GM23338 (cell line): ENCODE data around the gene RAB21. TPM values are rescaled to one million over a fixed set of nuclear protein-coding genes. Genes with fewer than 3 reads are reported as not detected.

Experiments used
- ATAC-seq: fragments of 200-7000 bp; cut with Tn5 transposase; 3 replicates; pipeline ENCODE4 v1.9.1; 2020
- DNase-seq: peaks from one replicate; pipeline ENCODE4 v3.0.0-alpha.2; 2015; ENCODE audit warnings: low spot score
- H2AFZ ChIP-seq: fragments of 200-600 bp; sonication (generic); 2 replicates; pipeline ENCODE4 v1.8.0; 2016; ENCODE audit warnings: antibody characterized with exemption, mild to moderate bottlenecking, moderate library complexity
- H3F3A ChIP-seq: fragments of 200-600 bp; sonication (generic); replicated peaks from 2 replicates; pipeline ENCODE4 v1.8.0; 2017; ENCODE audit warnings: antibody characterized with exemption, mixed run types, low read depth
- H3K27ac ChIP-seq: fragments of 200-600 bp; sonication (generic); 2 replicates; pipeline ENCODE4 v1.6.1; 2016; ENCODE audit warnings: low read depth
- H3K27me3 ChIP-seq: fragments of 200-600 bp; sonication (generic); 2 replicates; pipeline ENCODE4 v1.8.0; 2016; ENCODE audit warnings: mild to moderate bottlenecking, mixed run types, moderate library complexity; ENCODE audit not compliant: insufficient read depth
- H3K36me3 ChIP-seq: fragments of 200-600 bp; sonication (generic); 2 replicates; pipeline ENCODE4 v1.8.0; 2016; ENCODE audit warnings: mild to moderate bottlenecking; ENCODE audit not compliant: insufficient read depth
- H3K4me1 ChIP-seq: fragments of 200-600 bp; sonication (generic); 2 replicates; pipeline ENCODE4 v1.8.0; 2016; ENCODE audit warnings: mild to moderate bottlenecking, moderate library complexity; ENCODE audit not compliant: insufficient read depth
- H3K4me2 ChIP-seq: fragments of 200-600 bp; sonication (generic); 2 replicates; pipeline ENCODE4 v1.7.1; 2017; ENCODE audit warnings: mixed run types
- H3K4me3 ChIP-seq: fragments of 200-600 bp; sonication (generic); 2 replicates; pipeline ENCODE4 v1.6.1; 2016; ENCODE audit warnings: mixed run types
- H3K79me2 ChIP-seq: fragments of 200-600 bp; sonication (generic); replicated peaks from 2 replicates; pipeline ENCODE4 v1.8.0; 2017; ENCODE audit warnings: mild to moderate bottlenecking; ENCODE audit not compliant: insufficient read depth
- H3K9me2 ChIP-seq: fragments of 200-600 bp; sonication (generic); 2 replicates; pipeline ENCODE4 v1.8.0; 2017; ENCODE audit not compliant: insufficient read depth
- H4K20me1 ChIP-seq: fragments of 200-600 bp; sonication (generic); replicated peaks from 2 replicates; pipeline ENCODE4 v1.8.0; 2017; ENCODE audit warnings: mild to moderate bottlenecking; ENCODE audit not compliant: insufficient read depth
- H3K27ac Mint-ChIP-seq: 2 replicates; pipeline ENCODE4 v1.8.0; 2020; ENCODE audit warnings: inconsistent platforms, mild to moderate bottlenecking, moderate library complexity, mixed read lengths
- H3K27me3 Mint-ChIP-seq: 3 replicates; pipeline ENCODE4 v1.8.0; 2022; ENCODE audit warnings: low read depth, mild to moderate bottlenecking, moderate library complexity, mixed read lengths, inconsistent platforms; ENCODE audit not compliant: insufficient read depth, poor library complexity
- H3K36me3 Mint-ChIP-seq: 3 replicates; pipeline ENCODE4 v1.8.0; 2021; ENCODE audit warnings: low read depth, mild to moderate bottlenecking, inconsistent platforms, moderate library complexity, mixed read lengths
- H3K4me1 Mint-ChIP-seq: 3 replicates; pipeline ENCODE4 v1.8.0; 2020; ENCODE audit warnings: mild to moderate bottlenecking, inconsistent platforms, mixed read lengths
- H3K4me3 Mint-ChIP-seq: 3 replicates; pipeline ENCODE4 v1.8.0; 2021; ENCODE audit warnings: moderate library complexity, mild to moderate bottlenecking, inconsistent platforms, mixed read lengths
- H3K9me3 Mint-ChIP-seq: 3 replicates; pipeline ENCODE4 v1.8.0; 2020; ENCODE audit warnings: moderate library complexity, mild to moderate bottlenecking, inconsistent platforms, mixed read lengths
- CREB1 ChIP-seq: fragments of 250-450 bp; sonication (Bioruptor Pico); IDR thresholded peaks from 2 replicates; pipeline ENCODE4 v1.5.0; 2020; ENCODE audit warnings: low read depth, mild to moderate bottlenecking, moderate library complexity
- CTCF ChIP-seq, 2 experiments: fragments of 200-600 bp in 1 of 2; sonication (generic) in 1 of 2; conservative IDR thresholded peaks; 2 replicates each; pipeline versions ENCODE4 v1.5.1 to v1.6.1; 2016 to 2017; ENCODE audit warnings: antibody characterized with exemption in 2 of 2, low read depth in 2 of 2, mild to moderate bottlenecking in 2 of 2, moderate library complexity in 1 of 2
- EZH2 ChIP-seq: fragments of 200-600 bp; sonication (generic); IDR thresholded peaks from one replicate; pipeline ENCODE4 v1.8.0; 2017; ENCODE audit warnings: antibody characterized with exemption, mild to moderate bottlenecking, low read depth; ENCODE audit not compliant: unreplicated experiment
- EZH2phosphoT487 ChIP-seq: fragments of 200-600 bp; sonication (generic); IDR thresholded peaks from one replicate; pipeline ENCODE4 v1.8.1; 2018; ENCODE audit warnings: antibody characterized with exemption; ENCODE audit not compliant: unreplicated experiment
- NANOG ChIP-seq: IDR thresholded peaks from 2 replicates; pipeline ENCODE4 v1.6.1; 2016; ENCODE audit warnings: antibody characterized with exemption, borderline replicate concordance
- POLR2AphosphoS5 ChIP-seq: IDR thresholded peaks from 2 replicates; pipeline ENCODE4 v1.6.1; 2016; ENCODE audit warnings: antibody characterized with exemption, low read depth
- STAT1 ChIP-seq: IDR thresholded peaks from one replicate; pipeline ENCODE4 v1.6.1; 2016; ENCODE audit warnings: antibody characterized with exemption; ENCODE audit not compliant: unreplicated experiment
- ZNF114 ChIP-seq: fragments of 250-450 bp; sonication (Bioruptor Pico); IDR thresholded peaks from 2 replicates; pipeline ENCODE4 v1.5.0; 2020; ENCODE audit warnings: mild to moderate bottlenecking, moderate library complexity
- ZNF331 ChIP-seq: fragments of 250-450 bp; sonication (Bioruptor Pico); IDR thresholded peaks from 2 replicates; pipeline ENCODE4 v1.5.0; 2020; ENCODE audit warnings: low read depth, mild to moderate bottlenecking, moderate library complexity
- polyA plus RNA-seq: library from polyadenylated mRNA; unstranded; fragments of >200 nt; fragmentation: Nextera tagmentation; extraction: Ambion mirVana; gene quantifications from 2 replicates; pipeline ENCODE4 v1.2.1, GENCODE V29; 2016
- total RNA-seq: library from RNA; depleted of rRNA; stranded (reverse); fragments of >200 nt; shearing (Covaris generic); gene quantifications from 2 replicates; pipeline ENCODE4 v1.2.3, GENCODE V29; 2014
- TF ChIP-seq, protein P1 (sequence below): IDR thresholded peaks from one replicate; pipeline ENCODE4 v1.6.1; 2018; ENCODE audit warnings: antibody characterized with exemption; ENCODE audit not compliant: unreplicated experiment
- TF ChIP-seq, protein P2 (sequence below): IDR thresholded peaks from 2 replicates; pipeline ENCODE4 v1.6.1; 2016; ENCODE audit warnings: antibody characterized with exemption

RAB21 gene
- total and polyA plus RNA-seq, 2 experiments from 2014 or later: 9.8 to 27.2 TPM

- Mint-ChIP-seq H3K27me3 (peaks cover 9% of the 10 kb centered on the region), H3K27ac (0 out of 2 replicates have a peak overlapping the region, but pooled peaks have one; percentile 15)
Observed at GRCh38 chr12:71749666-71750065, 5.0 kb upstream of the RAB21 start.

GRCh38 chr12:71752891-71753290 lies 1.8 kb upstream of the RAB21 start:
- Histone ChIP-seq H3K36me3 (no peaks in the 10 kb centered on the region; the same call in 1 of the 2 replicates), H3F3A (no peaks in the 10 kb centered on the region), H4K20me1 (peaks cover 16% of the 10 kb centered on the region), H3K79me2 (peaks cover 28% of the 10 kb centered on the region), H3K9me2 (no peaks in the 10 kb centered on the region), H3K27me3 (no peaks in the 10 kb centered on the region), H3K27ac (no peak overlapping the region), H2AFZ (peak overlapping the region; percentile 43; the same call in 1 of the 2 replicates), H3K4me2 (no peak overlapping the region), H3K4me3 (no peak overlapping the region), H3K4me1 (peaks cover 40% of the 10 kb centered on the region)
- H3K36me3 Mint-ChIP-seq: peaks cover 14% of the 10 kb centered on the region
- H3K27me3 Mint-ChIP-seq: peaks cover 9% of the 10 kb centered on the region
- no peak for ATAC-seq
- DNase-seq: no peak
- no peak overlapping the region for H3K4me3 Mint-ChIP-seq
- H3K27ac Mint-ChIP-seq: no peak overlapping the region
- H3K4me1 Mint-ChIP-seq: peaks cover 37% of the 10 kb centered on the region
- no peaks in the 10 kb centered on the region for H3K9me3 Mint-ChIP-seq
- TF ChIP-seq EZH2: no peak
- TF ChIP-seq CTCF (conservative IDR thresholded peaks at IDR 0.05; ENCODE audit: low read depth in 2 of 2): no peak
- TF ChIP-seq ZNF331: no peak
- no peak for TF ChIP-seq ZNF114 (CRISPR knock-in tag)
- TF ChIP-seq, protein P1, sequence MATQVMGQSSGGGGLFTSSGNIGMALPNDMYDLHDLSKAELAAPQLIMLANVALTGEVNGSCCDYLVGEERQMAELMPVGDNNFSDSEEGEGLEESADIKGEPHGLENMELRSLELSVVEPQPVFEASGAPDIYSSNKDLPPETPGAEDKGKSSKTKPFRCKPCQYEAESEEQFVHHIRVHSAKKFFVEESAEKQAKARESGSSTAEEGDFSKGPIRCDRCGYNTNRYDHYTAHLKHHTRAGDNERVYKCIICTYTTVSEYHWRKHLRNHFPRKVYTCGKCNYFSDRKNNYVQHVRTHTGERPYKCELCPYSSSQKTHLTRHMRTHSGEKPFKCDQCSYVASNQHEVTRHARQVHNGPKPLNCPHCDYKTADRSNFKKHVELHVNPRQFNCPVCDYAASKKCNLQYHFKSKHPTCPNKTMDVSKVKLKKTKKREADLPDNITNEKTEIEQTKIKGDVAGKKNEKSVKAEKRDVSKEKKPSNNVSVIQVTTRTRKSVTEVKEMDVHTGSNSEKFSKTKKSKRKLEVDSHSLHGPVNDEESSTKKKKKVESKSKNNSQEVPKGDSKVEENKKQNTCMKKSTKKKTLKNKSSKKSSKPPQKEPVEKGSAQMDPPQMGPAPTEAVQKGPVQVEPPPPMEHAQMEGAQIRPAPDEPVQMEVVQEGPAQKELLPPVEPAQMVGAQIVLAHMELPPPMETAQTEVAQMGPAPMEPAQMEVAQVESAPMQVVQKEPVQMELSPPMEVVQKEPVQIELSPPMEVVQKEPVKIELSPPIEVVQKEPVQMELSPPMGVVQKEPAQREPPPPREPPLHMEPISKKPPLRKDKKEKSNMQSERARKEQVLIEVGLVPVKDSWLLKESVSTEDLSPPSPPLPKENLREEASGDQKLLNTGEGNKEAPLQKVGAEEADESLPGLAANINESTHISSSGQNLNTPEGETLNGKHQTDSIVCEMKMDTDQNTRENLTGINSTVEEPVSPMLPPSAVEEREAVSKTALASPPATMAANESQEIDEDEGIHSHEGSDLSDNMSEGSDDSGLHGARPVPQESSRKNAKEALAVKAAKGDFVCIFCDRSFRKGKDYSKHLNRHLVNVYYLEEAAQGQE: no peak
- no peak for TF ChIP-seq NANOG
- no peak for TF ChIP-seq CREB1 (CRISPR knock-in tag)
- no peak for TF ChIP-seq POLR2AphosphoS5
- TF ChIP-seq, protein P2, sequence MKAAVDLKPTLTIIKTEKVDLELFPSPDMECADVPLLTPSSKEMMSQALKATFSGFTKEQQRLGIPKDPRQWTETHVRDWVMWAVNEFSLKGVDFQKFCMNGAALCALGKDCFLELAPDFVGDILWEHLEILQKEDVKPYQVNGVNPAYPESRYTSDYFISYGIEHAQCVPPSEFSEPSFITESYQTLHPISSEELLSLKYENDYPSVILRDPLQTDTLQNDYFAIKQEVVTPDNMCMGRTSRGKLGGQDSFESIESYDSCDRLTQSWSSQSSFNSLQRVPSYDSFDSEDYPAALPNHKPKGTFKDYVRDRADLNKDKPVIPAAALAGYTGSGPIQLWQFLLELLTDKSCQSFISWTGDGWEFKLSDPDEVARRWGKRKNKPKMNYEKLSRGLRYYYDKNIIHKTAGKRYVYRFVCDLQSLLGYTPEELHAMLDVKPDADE: no peak

More at GRCh38 chr12:71749666-71750065, 5.0 kb upstream of the RAB21 start:
- H2AFZ ChIP-seq: peak overlapping the region; percentile 1; the same call in 1 of the 2 replicates
- H3K79me2 ChIP-seq: no peaks in the 10 kb centered on the region
- H3K27ac ChIP-seq: peak overlapping the region; percentile 45; the same call in 1 of the 2 replicates
- H3K36me3 ChIP-seq: no peaks in the 10 kb centered on the region
- H3F3A ChIP-seq: no peaks in the 10 kb centered on the region
- no peak overlapping the region; the same call in 2 of the 3 replicates for H3K4me3 Mint-ChIP-seq
- no peaks in the 10 kb centered on the region; the same call in 2 of the 3 replicates for H3K36me3 Mint-ChIP-seq
- H3K9me3 Mint-ChIP-seq: no peaks in the 10 kb centered on the region
- TF ChIP-seq STAT1 (no peak), EZH2 (no peak), EZH2phosphoT487 (no peak), POLR2AphosphoS5 (no peak), CTCF (conservative IDR thresholded peaks at IDR 0.05; ENCODE audit: low read depth in 2 of 2) (no peak)
- TF ChIP-seq, protein P2: no peak
- H3K4me3 ChIP-seq: peak overlapping the region; percentile 11; the same call in 1 of the 2 replicates
- H3K4me1 Mint-ChIP-seq: peaks cover 27% of the 10 kb centered on the region
- no peaks in the 10 kb centered on the region for H4K20me1 ChIP-seq
- H3K27me3 ChIP-seq: no peaks in the 10 kb centered on the region
- peak overlapping the region; percentile 21 for H3K4me2 ChIP-seq
- no peak for ATAC-seq
- peak; percentile 35 for DNase-seq
- no peaks in the 10 kb centered on the region for H3K9me2 ChIP-seq
- H3K4me1 ChIP-seq: peaks cover 29% of the 10 kb centered on the region
